Testis (tissue), 2 donors: ENCODE measurements around the gene SRCAP.

Experiments
- CTCF ChIP-seq, 3 experiments: fragments of 450-650 bp in 2 of 3; fragments of 200-600 bp in 1 of 3; sonication (generic) in 1 of 3; IDR thresholded peaks; one replicate each; pipeline ENCODE4 v1.5.1; 2016 to 2019; ENCODE audit warnings: antibody characterized with exemption in 3 of 3, mild to moderate bottlenecking in 2 of 3, moderate library complexity in 1 of 3
- POLR2A ChIP-seq: fragments of 450-650 bp; IDR thresholded peaks from one replicate; pipeline ENCODE4 v1.6.1; 2017; ENCODE audit warnings: antibody characterized with exemption, mild to moderate bottlenecking, moderate library complexity

- TF ChIP-seq CTCF (IDR thresholded peaks at IDR 0.05) (no peak), POLR2A (no peak)
Measured at GRCh38 chr16:30698816-30699614, at the start of gene SRCAP.
